ENCODE data around the gene CRNN.
A peak's percentile ranks its signal among the peaks of the same experiment; 100 is the strongest.

The CRNN gene

GRCh38 chr1:152413909-152414308 lies at the start of gene CRNN:
Gene CRNN, minus strand, starts transcription at chr1:152414263. Its CDS starts 2,030 bp downstream, at chr1:152412233.
- H3K4me3 ChIP-seq (ENCODE audit: low read depth, low read length): no peak within 1 kb of the TSS
- peaks cover 95% of the 10 kb centered on the region for H3K27me3 ChIP-seq (ENCODE audit: insufficient read depth, low read depth, severe bottlenecking)
- no peak within 1 kb of the TSS for H3K27ac ChIP-seq
- DNase-seq: no peak
- no peak for TF ChIP-seq CTCF (IDR thresholded peaks at IDR 0.05; ENCODE audit: low read depth, low read length)
- no peaks in the 10 kb centered on the region for H3K9me3 ChIP-seq (ENCODE audit: severe bottlenecking)
- no peaks in the 10 kb centered on the region for H3K36me3 ChIP-seq

- H3K9me3 ChIP-seq (ENCODE audit: severe bottlenecking): peaks cover 3% of the 10 kb centered on the region
- H3K27me3 ChIP-seq (ENCODE audit: insufficient read depth, low read depth, severe bottlenecking): peaks cover 41% of the 10 kb centered on the region
- H3K36me3 ChIP-seq: no peaks in the 10 kb centered on the region
- no peak for DNase-seq
- no peak overlapping the region for H3K27ac ChIP-seq
- H3K4me3 ChIP-seq (ENCODE audit: low read depth, low read length): no peak overlapping the region
- TF ChIP-seq CTCF (IDR thresholded peaks at IDR 0.05; ENCODE audit: low read depth, low read length): no peak
Observed at GRCh38 chr1:152462636-152463035, 48.6 kb upstream of the CRNN start.

- TF ChIP-seq CTCF (IDR thresholded peaks at IDR 0.05; ENCODE audit: low read depth, low read length): peak; percentile 74
- H3K4me3 ChIP-seq (ENCODE audit: low read depth, low read length): no peak overlapping the region
- H3K9me3 ChIP-seq (ENCODE audit: severe bottlenecking): peaks cover 3% of the 10 kb centered on the region
- DNase-seq: peak; percentile 79
- no peaks in the 10 kb centered on the region for H3K36me3 ChIP-seq
- H3K27ac ChIP-seq: no peak overlapping the region
- H3K27me3 ChIP-seq (ENCODE audit: insufficient read depth, low read depth, severe bottlenecking): peaks cover 47% of the 10 kb centered on the region
Observed at GRCh38 chr1:152461544-152461943, 47.5 kb upstream of the CRNN start.

- no peak for DNase-seq
- no peak overlapping the region for H3K27ac ChIP-seq
- no peaks in the 10 kb centered on the region for H3K36me3 ChIP-seq
- peaks cover 54% of the 10 kb centered on the region for H3K27me3 ChIP-seq (ENCODE audit: insufficient read depth, low read depth, severe bottlenecking)
- no peak overlapping the region for H3K4me3 ChIP-seq (ENCODE audit: low read depth, low read length)
- no peaks in the 10 kb centered on the region for H3K9me3 ChIP-seq (ENCODE audit: severe bottlenecking)
- no peak for TF ChIP-seq CTCF (IDR thresholded peaks at IDR 0.05; ENCODE audit: low read depth, low read length)
Observed at GRCh38 chr1:152460529-152460899, 46.5 kb upstream of the CRNN start.

DNA sequence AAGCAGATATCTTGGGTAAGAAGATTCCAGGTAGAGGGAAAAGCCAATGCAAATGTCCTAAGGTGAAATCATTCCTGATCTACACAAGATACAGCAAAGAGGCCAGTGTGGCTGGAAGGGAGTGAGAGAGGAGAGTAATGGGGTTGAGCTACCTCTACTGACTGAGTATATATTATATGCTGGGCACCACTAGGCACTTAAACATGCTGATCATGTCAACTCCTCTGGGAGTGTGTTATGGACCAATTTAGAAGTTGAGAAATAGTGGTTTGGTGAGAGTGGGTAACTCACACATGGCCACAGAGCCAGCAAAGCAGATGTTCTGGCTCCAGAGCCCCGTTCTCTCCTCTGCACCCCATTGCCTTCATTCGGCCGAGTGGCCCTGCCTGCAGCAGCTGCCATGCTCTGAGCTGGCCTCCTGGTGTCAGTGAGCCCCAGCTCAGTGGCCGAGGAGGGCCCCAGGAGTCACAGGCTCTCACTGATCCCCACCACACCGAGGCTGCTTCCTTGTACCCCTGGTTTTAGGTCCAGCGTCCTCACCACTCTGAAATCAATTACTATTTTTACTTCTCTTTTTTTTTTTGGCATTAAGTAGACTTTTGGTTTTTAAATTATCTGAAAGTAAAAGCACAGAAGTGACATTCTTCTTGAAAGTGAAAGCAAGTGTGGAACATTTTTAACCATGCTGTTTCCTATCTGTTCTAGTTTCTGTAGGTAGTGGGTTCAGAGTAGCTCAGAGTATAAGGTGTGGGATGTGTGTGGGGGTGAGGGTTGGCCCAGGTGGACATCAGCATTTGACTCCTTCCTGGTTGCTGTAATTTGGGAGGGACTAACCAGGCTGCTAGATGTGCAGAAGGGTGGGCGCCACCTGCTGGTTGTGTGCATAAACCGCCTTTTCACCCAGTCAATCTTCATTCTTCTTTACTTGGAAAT lies 45.8 kb upstream of the CRNN start:
- Histone ChIP-seq H3K27ac (no peak overlapping the region), H3K36me3 (no peaks in the 10 kb centered on the region), H3K27me3 (ENCODE audit: insufficient read depth, low read depth, severe bottlenecking) (peaks cover 53% of the 10 kb centered on the region), H3K9me3 (ENCODE audit: severe bottlenecking) (no peaks in the 10 kb centered on the region), H3K4me3 (ENCODE audit: low read depth, low read length) (no peak overlapping the region)
- DNase-seq: peak; percentile 83
- TF ChIP-seq CTCF (IDR thresholded peaks at IDR 0.05; ENCODE audit: low read depth, low read length): peak; percentile 99
